GM12875 (cell line): ENCODE results near the gene MGAT5.

Experiments
- H3K4me3 ChIP-seq: one replicate; pipeline ENCODE4 v1.5.1; 2011; ENCODE audit warnings: low read depth, low read length, control low read depth
- TF ChIP-seq, protein P1 (sequence below): IDR thresholded peaks from 2 replicates; pipeline ENCODE4 v1.5.1; 2011; ENCODE audit warnings: low read depth, mild to moderate bottlenecking, control low read depth, inconsistent platforms, low read length, moderate library complexity, borderline replicate concordance; ENCODE audit not compliant: insufficient read depth

MGAT5 gene

DNA sequence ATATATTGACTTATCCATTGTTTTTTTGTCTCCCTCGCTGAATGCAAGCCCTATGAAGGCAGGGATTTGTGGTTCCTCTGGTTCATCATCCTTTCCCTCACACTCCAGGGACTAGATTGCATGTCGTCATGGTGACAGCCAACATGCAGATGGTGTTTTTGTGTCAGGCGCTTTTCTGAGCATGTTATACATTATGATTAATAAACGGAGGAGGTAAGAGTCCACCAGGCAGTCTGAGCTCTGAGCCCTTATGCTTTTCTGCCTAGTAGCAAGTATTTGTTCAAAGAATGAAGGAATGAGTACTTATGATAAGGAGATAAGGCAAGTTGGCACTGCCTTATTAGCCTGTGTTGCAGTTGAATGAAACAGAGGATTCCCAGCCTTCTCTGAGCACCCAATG lies 181.6 kb downstream of the MGAT5 start:
- TF ChIP-seq, protein P1, sequence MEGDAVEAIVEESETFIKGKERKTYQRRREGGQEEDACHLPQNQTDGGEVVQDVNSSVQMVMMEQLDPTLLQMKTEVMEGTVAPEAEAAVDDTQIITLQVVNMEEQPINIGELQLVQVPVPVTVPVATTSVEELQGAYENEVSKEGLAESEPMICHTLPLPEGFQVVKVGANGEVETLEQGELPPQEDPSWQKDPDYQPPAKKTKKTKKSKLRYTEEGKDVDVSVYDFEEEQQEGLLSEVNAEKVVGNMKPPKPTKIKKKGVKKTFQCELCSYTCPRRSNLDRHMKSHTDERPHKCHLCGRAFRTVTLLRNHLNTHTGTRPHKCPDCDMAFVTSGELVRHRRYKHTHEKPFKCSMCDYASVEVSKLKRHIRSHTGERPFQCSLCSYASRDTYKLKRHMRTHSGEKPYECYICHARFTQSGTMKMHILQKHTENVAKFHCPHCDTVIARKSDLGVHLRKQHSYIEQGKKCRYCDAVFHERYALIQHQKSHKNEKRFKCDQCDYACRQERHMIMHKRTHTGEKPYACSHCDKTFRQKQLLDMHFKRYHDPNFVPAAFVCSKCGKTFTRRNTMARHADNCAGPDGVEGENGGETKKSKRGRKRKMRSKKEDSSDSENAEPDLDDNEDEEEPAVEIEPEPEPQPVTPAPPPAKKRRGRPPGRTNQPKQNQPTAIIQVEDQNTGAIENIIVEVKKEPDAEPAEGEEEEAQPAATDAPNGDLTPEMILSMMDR, result no peak

DNA sequence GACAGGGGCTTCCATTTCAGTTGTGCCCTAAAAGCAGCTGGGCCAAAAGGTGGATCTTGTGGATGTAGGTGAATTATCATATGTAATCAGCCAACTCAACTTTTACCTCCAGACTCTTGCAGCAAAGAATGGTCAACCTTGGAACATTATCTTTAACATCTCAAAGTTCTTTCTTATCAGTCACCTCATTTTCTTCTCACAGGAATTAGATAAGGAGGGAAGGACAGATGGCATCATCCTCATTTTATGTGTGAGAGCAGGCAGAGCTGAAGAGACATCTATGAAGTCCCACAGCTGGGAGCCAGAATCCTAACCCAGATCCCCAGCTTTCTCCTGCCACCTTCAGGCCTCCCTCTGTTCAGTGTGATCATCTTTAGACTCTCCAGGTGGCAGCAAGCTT lies 182.1 kb downstream of the MGAT5 start:
- TF ChIP-seq, protein P1, result no peak
- H3K4me3 ChIP-seq, result no peak overlapping the region

More for the DNA sequence above, 181.6 kb downstream of the MGAT5 start:
- no peak overlapping the region for H3K4me3 ChIP-seq

DNA sequence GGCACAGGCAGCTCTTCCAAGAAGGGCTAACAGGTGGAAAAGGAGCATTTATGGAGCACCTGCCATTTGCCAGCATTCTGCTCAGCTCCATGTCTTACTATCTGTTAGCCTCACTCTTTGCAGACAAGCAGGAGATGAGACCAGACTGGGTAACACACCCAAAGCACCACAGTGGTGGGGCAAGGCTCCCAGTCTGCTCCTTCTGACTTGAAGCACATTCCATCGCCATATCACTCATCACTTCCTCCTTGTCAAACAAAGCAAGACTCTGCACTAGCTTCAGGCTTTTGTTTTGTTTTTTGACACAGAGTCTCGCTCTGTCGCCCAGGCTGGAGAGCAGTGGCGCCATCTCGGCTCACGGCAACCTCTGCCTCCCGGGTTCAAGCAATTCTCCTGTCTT lies 182.8 kb downstream of the MGAT5 start:
- TF ChIP-seq, protein P1, result no peak
- no peak overlapping the region for H3K4me3 ChIP-seq

DNA sequence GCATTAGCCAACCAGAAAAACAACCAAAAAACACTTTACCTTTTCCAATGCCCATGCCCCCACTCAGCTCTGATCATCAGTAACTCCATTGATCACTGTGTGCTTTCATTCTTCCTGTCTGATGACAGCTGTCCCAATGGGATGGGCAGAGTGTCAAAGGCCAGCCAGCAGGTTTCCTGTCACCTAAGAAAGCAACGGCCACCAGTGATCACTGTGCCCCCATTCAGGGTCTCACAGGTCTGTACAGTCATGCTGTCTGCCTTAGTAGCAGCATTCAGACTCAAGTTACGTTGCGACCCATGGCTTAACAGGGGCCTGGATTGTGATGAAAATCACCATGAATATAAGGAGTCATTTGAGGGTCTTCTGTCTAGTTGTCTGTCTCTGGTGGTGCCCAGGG lies 184.5 kb downstream of the MGAT5 start:
- no peak overlapping the region for H3K4me3 ChIP-seq
- TF ChIP-seq, protein P1, result no peak

DNA sequence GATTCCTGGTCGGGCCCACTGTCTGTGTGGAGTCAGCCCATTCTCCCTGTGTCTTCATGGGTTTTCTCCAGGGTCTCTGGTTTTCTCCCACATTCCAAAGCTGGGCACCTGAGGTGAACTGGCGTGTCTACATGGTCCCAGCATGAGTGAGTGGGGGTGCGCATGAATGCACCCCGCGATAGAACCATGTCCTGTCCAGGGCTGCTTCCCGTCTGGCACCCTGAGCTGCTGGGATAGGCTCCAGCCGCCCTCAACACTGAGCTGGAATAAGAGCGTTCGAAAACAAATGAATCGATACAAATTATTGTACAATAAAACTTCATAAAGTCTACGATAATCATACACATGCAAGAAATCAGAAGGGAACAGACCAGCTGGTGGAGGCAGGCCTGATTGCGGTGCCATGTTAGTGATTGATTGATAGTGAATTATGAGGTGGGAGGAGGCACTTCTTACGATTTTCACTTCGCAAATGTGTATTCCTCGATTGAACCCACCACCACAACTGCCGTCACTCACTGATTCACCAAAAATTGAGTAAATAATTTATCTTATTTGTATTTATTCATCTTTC lies 186.6 kb downstream of the MGAT5 start:
- TF ChIP-seq, protein P1, result no peak
- H3K4me3 ChIP-seq, result no peak overlapping the region

DNA sequence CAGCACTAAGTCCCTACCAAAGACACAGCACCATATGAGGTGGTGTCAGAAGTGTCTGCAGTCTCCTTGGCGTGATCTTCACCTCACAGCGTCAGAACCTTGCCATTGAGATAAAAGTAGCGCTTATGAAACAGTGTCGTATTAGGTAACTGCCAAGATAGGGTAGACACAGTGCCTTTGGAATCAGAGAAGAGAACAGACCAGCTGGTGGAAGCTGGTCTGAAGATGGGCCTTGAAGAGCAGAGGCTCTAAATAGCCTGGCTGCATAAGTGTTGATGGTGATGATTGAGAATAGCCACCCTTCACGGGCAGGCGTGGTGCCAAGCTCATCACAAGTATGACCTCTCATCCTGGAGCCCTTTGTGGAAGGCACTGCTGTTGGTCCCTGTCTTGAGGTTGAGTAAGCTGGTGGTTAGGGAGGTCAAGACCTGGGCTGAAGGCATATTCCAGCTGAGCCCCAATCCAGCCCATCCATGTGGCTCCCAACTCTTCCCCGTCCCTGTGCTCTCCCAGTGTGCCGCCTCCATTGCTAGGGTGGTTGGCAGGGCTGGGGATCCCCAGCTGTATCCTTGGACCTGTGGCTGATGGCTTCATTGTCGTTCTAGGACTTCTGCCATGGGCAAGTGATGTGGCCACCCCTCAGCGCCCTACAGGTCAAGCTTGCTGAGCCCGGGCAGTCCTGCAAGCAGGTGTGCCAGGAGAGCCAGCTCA lies 187.4 kb downstream of the MGAT5 start:
- H3K4me3 ChIP-seq, result no peak overlapping the region
- TF ChIP-seq, protein P1, result no peak
